OCI-LY3 (cell line): ENCODE measurements around the gene THOP1.

ENCODE experiments used
- CTCF ChIP-seq: fragments of 200-600, 300-600 bp; sonication (generic); IDR thresholded peaks from 2 replicates; pipeline ENCODE4 v1.5.1; 2014; ENCODE audit warnings: antibody characterized with exemption, low read length, low read depth
- EZH2phosphoT487 ChIP-seq: fragments of 200-600 bp; shearing (Covaris generic); IDR thresholded peaks from 2 replicates; pipeline ENCODE4 v1.6.1; 2018; ENCODE audit warnings: antibody characterized with exemption, mixed run types, low read depth

GRCh38 chr19:2798158-2798685, 12.9 kb downstream of the THOP1 start:
- TF ChIP-seq CTCF (no peak), EZH2phosphoT487 (no peak)
